Aorta (tissue), 5 donors: ENCODE measurements around the gene MAPKBP1. TPM values are rescaled to one million over a fixed set of nuclear protein-coding genes. Genes with fewer than 3 reads are reported as not detected.

Experiments used
- ATAC-seq: fragments of 200-7000 bp; cut with Tn5 transposase; one replicate; pipeline ENCODE4 v1.9.1; 2022; ENCODE audit warnings: moderate library complexity; ENCODE audit not compliant: low FRiP score
- DNase-seq, 2 donors: peaks; one replicate each; pipeline ENCODE4 v3.0.0-alpha.2; 2020
- H3K27ac ChIP-seq, 2 donors: one replicate each; pipeline ENCODE4 v1.5.1; 2013; ENCODE audit warnings: low read length in 2 of 2, mild to moderate bottlenecking in 2 of 2, moderate library complexity in 2 of 2, control low read depth in 1 of 2, inconsistent platforms in 1 of 2, low read depth in 1 of 2
- H3K27me3 ChIP-seq, 2 donors: one replicate each; pipeline ENCODE4 v1.6.1; 2013; ENCODE audit warnings: control low read depth in 1 of 2, low read length in 1 of 2, mild to moderate bottlenecking in 1 of 2, moderate library complexity in 1 of 2; ENCODE audit not compliant: insufficient read depth in 2 of 2, control insufficient read depth in 1 of 2
- H3K36me3 ChIP-seq, 2 donors: one replicate each; pipeline ENCODE4 v1.6.1; 2013; ENCODE audit warnings: control low read depth in 1 of 2, low read length in 1 of 2, mild to moderate bottlenecking in 1 of 2; ENCODE audit not compliant: insufficient read depth in 2 of 2, control insufficient read depth in 1 of 2
- H3K4me1 ChIP-seq, 2 donors: one replicate each; pipeline ENCODE4 v1.6.1; 2013; ENCODE audit warnings: low read length in 2 of 2, control low read depth in 1 of 2, mild to moderate bottlenecking in 1 of 2, moderate library complexity in 1 of 2; ENCODE audit not compliant: insufficient read depth in 2 of 2, control insufficient read depth in 1 of 2
- H3K4me3 ChIP-seq, 2 donors: one replicate each; pipeline ENCODE4 v1.5.1; 2013; ENCODE audit warnings: low read length in 2 of 2, control low read depth in 1 of 2, mild to moderate bottlenecking in 1 of 2
- H3K9me3 ChIP-seq: one replicate; pipeline ENCODE4 v1.6.1; 2013; ENCODE audit warnings: mild to moderate bottlenecking, low read length; ENCODE audit not compliant: control insufficient read depth
- WGBS, 2 donors: extraction: QIAGEN DNeasy Blood & Tissue Kit; methylation state at CpG; one replicate each; pipeline ENCODE4 v1.1.7; 2013; 5-methylcytosine and 5-hydroxymethylcytosine counted together
- intact Hi-C, 2 donors: fragments of 100-400 bp; cut with DNase I; formaldehyde crosslinking; loops; one replicate each; pipeline versions ENCODE4 v1.14.2 to v1.15.0; 2022
- polyA plus RNA-seq, 2 donors: library from polyadenylated mRNA; stranded (reverse); fragments of 200-250 nt; gene quantifications; one replicate each; pipeline ENCODE4 v1.2.3, GENCODE V29; 2013
- total RNA-seq, 2 donors: library from RNA; stranded (reverse); fragmentation: NEBNext Ultra II Directional; extraction: Animal tissue kit (Norgen Biotek cat#: 25700); gene quantifications; one replicate each; pipeline ENCODE4 v1.2.1, GENCODE V29; 2021
- donor health status: healthy with polysubstance abuse.
- donor health status: Bipolar disorder and iron deficiency.
- donor health status: DM: no; HTN: no; CAD: no.
- donor health status: DM: no; HTN: no; CAD: no.
- donor health status: DM: yes; HTN: yes; CAD: no.

The MAPKBP1 gene
- total and polyA plus RNA-seq, 4 donors, result 13.6 to 44.1 (median 27.6) TPM

GRCh38 chr15:41806291-41807181 is 32.3 kb downstream of the MAPKBP1 start:
- no peak for DNase-seq
- Histone ChIP-seq H3K4me1 (no peaks in the 10 kb centered on the region), H3K36me3 (no peaks in the 10 kb centered on the region), H3K9me3 (no peaks in the 10 kb centered on the region), H3K27me3 (no peaks in the 10 kb centered on the region), H3K4me3 (no peak overlapping the region), H3K27ac (no peak overlapping the region)
- 86 to 89% methylated on average over 10 of the region's 10 CpGs for WGBS, 2 donors
- no peak for ATAC-seq
- intact Hi-C loops, result no loop called here

GRCh38 chr15:41809121-41809520 is 34.8 kb downstream of the MAPKBP1 start:
- DNase-seq, result no peak
- no peak for ATAC-seq

GRCh38 chr15:41809526-41810220 is 35.4 kb downstream of the MAPKBP1 start:
- no peaks in the 10 kb centered on the region for H3K4me1 ChIP-seq
- H3K27ac ChIP-seq, result no peak overlapping the region
- no peaks in the 10 kb centered on the region for H3K27me3 ChIP-seq
- no peak for DNase-seq
- intact Hi-C loops, result loop anchor here (2.0 to 5.0 kb wide), 2 partner anchors 37 to 207 kb away; no protein-coding TSS in a partner anchor
- no peak for ATAC-seq
- peaks cover 4 to 7% of the 10 kb centered on the region in 2 donors for H3K36me3 ChIP-seq
- 77 to 81% methylated on average over 12 of the region's 12 CpGs for WGBS, 2 donors
- H3K9me3 ChIP-seq, result no peaks in the 10 kb centered on the region
- no peak overlapping the region for H3K4me3 ChIP-seq

More at GRCh38 chr15:41809121-41809520, 34.8 kb downstream of the MAPKBP1 start:
- intact Hi-C loops, result no loop called here
- Histone ChIP-seq H3K27me3 (no peaks in the 10 kb centered on the region), H3K9me3 (no peaks in the 10 kb centered on the region), H3K36me3 (peaks cover 4 to 7% of the 10 kb centered on the region in 2 donors), H3K4me1 (no peaks in the 10 kb centered on the region), H3K4me3 (no peak overlapping the region), H3K27ac (no peak overlapping the region)
- 79 to 83% methylated on average over 2 of the region's 2 CpGs for WGBS, 2 donors

- no peaks in the 10 kb centered on the region for H3K4me1 ChIP-seq
- peaks cover 4 to 7% of the 10 kb centered on the region in 2 donors for H3K36me3 ChIP-seq
- DNase-seq (no peak), ATAC-seq (no peak)
- H3K9me3 ChIP-seq, result no peaks in the 10 kb centered on the region
- H3K27ac ChIP-seq, result no peak overlapping the region
- H3K27me3 ChIP-seq, result no peaks in the 10 kb centered on the region
- intact Hi-C loops, result loop anchor here (1.0 to 5.0 kb wide), 3 partner anchors 38 to 209 kb away; no protein-coding TSS in a partner anchor
- no peak overlapping the region for H3K4me3 ChIP-seq
- 85 to 91% methylated on average over 5 of the region's 5 CpGs for WGBS, 2 donors
These were observed 36.6 kb downstream of the MAPKBP1 start for GRCh38 chr15:41810651-41811431.

- intact Hi-C loops, result loop anchor here (1.0 to 5.0 kb wide), 3 partner anchors 38 to 209 kb away; no protein-coding TSS in a partner anchor
- peak; percentile 90 for ATAC-seq
- no peaks in the 10 kb centered on the region for H3K9me3 ChIP-seq
- no peak overlapping the region for H3K27ac ChIP-seq
- H3K4me3 ChIP-seq, result no peak overlapping the region
- DNase-seq, result peak; percentile 89 to 94
- 49 to 51% methylated on average over 18 of the region's 18 CpGs for WGBS, 2 donors
- no peaks in the 10 kb centered on the region for H3K4me1 ChIP-seq
- peaks cover 4 to 7% of the 10 kb centered on the region in 2 donors for H3K36me3 ChIP-seq
- H3K27me3 ChIP-seq, result no peaks in the 10 kb centered on the region
These were observed 37.3 kb downstream of the MAPKBP1 start for GRCh38 chr15:41811432-41812195.

- peak in 1 of 2 donors; percentile 58 for DNase-seq
- Histone ChIP-seq H3K4me1 (no peaks in the 10 kb centered on the region), H3K27me3 (no peaks in the 10 kb centered on the region), H3K36me3 (peaks cover 6 to 7% of the 10 kb centered on the region in 2 donors), H3K9me3 (no peaks in the 10 kb centered on the region), H3K4me3 (no peak overlapping the region), H3K27ac (no peak overlapping the region)
- ATAC-seq, result no peak
- WGBS, 2 donors, result 88 to 89% methylated on average over 11 of the region's 11 CpGs
- intact Hi-C loops, result loop anchor here in 1 of 2 donors (5.0 kb wide), 1 partner anchor 211 kb away; no protein-coding TSS in a partner anchor
These were observed 38.6 kb downstream of the MAPKBP1 start for GRCh38 chr15:41812820-41813375.

- Histone ChIP-seq H3K27me3 (no peaks in the 10 kb centered on the region), H3K4me3 (no peak overlapping the region), H3K4me1 (no peaks in the 10 kb centered on the region), H3K9me3 (no peaks in the 10 kb centered on the region), H3K36me3 (peaks cover 6 to 10% of the 10 kb centered on the region in 2 donors), H3K27ac (no peak overlapping the region)
- DNase-seq, result no peak
- no peak for ATAC-seq
- intact Hi-C loops, result loop anchor here in 1 of 2 donors (5.0 kb wide), 1 partner anchor 211 kb away; no protein-coding TSS in a partner anchor
- 88 to 93% methylated on average over 8 of the region's 8 CpGs for WGBS, 2 donors
These were observed 39.1 kb downstream of the MAPKBP1 start for GRCh38 chr15:41813426-41813825.
